Measurements from ENCODE around the gene NFATC2. TPM values are rescaled to one million over a fixed set of nuclear protein-coding genes. Genes with fewer than 3 reads are reported as not detected.

Gene NFATC2
- polyA plus RNA-seq, 1 of the 3 experiments (the other 2 are of a cell fraction), result 0.36 TPM

DNA sequence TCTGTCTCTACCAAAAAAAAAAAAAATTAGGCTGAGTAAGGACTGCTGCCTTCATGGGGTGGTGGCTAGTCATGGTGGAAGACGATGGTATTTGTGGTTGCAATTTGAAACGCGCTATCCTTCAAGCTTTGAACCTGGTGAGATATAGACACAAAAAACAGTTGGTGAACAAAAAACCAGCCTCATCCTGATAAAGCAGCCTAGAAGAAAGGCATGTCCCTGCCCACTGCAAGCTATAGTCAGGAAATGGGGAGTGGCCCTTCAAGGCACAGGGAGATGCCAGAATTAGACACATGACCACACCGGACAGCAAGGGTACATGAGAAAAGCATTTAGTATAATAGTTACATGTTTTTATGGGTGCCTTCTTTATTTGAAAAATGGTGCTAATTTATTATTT lies 193.6 kb downstream of the NFATC2 start:
- CTCF ChIA-PET, result interaction anchor here (0.8 to 2.8 kb wide), 4 partner anchors 24 to 367 kb away, joined by 3 to 12 read pairs (median 6); no protein-coding TSS in a partner anchor
- no peak overlapping the region; a peak in 1 of 4 replicates for H3K27ac ChIP-seq (ENCODE audit: low read depth in 2 of 2, low read length in 1 of 2)

GRCh38 chr20:51347831-51348230 lies 194.7 kb downstream of the NFATC2 start:
- Histone ChIP-seq H3K27ac (ENCODE audit: low read depth in 2 of 2, low read length in 1 of 2) (peak overlapping the region in 1 of 2 experiments; percentile 95; a peak in 1 of 4 replicates), H3K36me3 (replicated peaks in 1 of 2; ENCODE audit: control insufficient read depth in 1 of 2, insufficient read depth in 2 of 2, low read length in 1 of 2) (no peaks in the 10 kb centered on the region), H3K4me3 (ENCODE audit: low read depth in 2 of 2, low read length in 1 of 2) (no peak overlapping the region), H4K20me1 (ENCODE audit: insufficient read depth) (no peaks in the 10 kb centered on the region), H3K4me2 (no peak overlapping the region), H2AFZ (ENCODE audit: low read depth) (no peak overlapping the region), H3K9ac (no peak overlapping the region), H3K4me1 (ENCODE audit: control insufficient read depth in 1 of 2, insufficient read depth in 2 of 2, low read depth in 1 of 2, low read length in 1 of 2) (peaks cover 4 to 19% of the 10 kb centered on the region in 2 experiments; a peak in 3 of 4 replicates), H3K27me3 (ENCODE audit: insufficient read depth) (no peaks in the 10 kb centered on the region), H3K79me2 (ENCODE audit: insufficient read depth) (no peaks in the 10 kb centered on the region), H3F3A (replicated peaks; ENCODE audit: insufficient read depth) (peaks cover 33% of the 10 kb centered on the region), H3K9me2 (no peaks in the 10 kb centered on the region), H3K9me3 (no peaks in the 10 kb centered on the region)
- ChIA-PET CTCF (interaction anchor here (1.4 to 2.2 kb wide), 2 partner anchors 247 to 366 kb away, joined by 4 to 7 read pairs; no protein-coding TSS in a partner anchor), POLR2A (no interaction called here)
- WGBS (ENCODE audit: low lambda C conversion rate), result 71% methylated on average over 1 of the region's 1 CpG
- TF ChIP-seq YY1 (IDR thresholded peaks at IDR 0.05; ENCODE audit: low read depth), result no peak
- TF ChIP-seq, protein P1, sequence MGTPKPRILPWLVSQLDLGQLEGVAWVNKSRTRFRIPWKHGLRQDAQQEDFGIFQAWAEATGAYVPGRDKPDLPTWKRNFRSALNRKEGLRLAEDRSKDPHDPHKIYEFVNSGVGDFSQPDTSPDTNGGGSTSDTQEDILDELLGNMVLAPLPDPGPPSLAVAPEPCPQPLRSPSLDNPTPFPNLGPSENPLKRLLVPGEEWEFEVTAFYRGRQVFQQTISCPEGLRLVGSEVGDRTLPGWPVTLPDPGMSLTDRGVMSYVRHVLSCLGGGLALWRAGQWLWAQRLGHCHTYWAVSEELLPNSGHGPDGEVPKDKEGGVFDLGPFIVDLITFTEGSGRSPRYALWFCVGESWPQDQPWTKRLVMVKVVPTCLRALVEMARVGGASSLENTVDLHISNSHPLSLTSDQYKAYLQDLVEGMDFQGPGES (IDR thresholded peaks at IDR 0.05; ENCODE audit: low read depth, low read length), result no peak
- no peak for TF ChIP-seq CTCF (IDR thresholded peaks at IDR 0.05)
- TF ChIP-seq FOXM1 (IDR thresholded peaks at IDR 0.05; ENCODE audit: low read depth), result no peak
- TF ChIP-seq REST (IDR thresholded peaks at IDR 0.05; ENCODE audit: low read depth, low read length), result no peak
- no peak for TF ChIP-seq ELF1 (IDR thresholded peaks at IDR 0.05)
- TF ChIP-seq, protein P2, sequence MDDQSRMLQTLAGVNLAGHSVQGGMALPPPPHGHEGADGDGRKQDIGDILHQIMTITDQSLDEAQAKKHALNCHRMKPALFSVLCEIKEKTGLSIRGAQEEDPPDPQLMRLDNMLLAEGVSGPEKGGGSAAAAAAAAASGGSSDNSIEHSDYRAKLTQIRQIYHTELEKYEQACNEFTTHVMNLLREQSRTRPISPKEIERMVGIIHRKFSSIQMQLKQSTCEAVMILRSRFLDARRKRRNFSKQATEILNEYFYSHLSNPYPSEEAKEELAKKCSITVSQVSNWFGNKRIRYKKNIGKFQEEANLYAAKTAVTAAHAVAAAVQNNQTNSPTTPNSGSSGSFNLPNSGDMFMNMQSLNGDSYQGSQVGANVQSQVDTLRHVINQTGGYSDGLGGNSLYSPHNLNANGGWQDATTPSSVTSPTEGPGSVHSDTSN (IDR thresholded peaks at IDR 0.05), result no peak
- TF ChIP-seq JUND (IDR thresholded peaks at IDR 0.05), result no peak
- TF ChIP-seq EZH2phosphoT487 (IDR thresholded peaks at IDR 0.05; ENCODE audit: borderline replicate concordance, low read depth), result no peak
- no peak for TF ChIP-seq FOSL2 (IDR thresholded peaks at IDR 0.05; ENCODE audit: borderline replicate concordance, low read depth)
- TF ChIP-seq GATA2 (CRISPR knock-in tag; IDR thresholded peaks at IDR 0.05), result no peak
- no peak for TF ChIP-seq RFX5 (IDR thresholded peaks at IDR 0.05; ENCODE audit: low read length)
- TF ChIP-seq RXRA (IDR thresholded peaks at IDR 0.05; ENCODE audit: borderline replicate concordance, low read depth), result no peak
- TF ChIP-seq FOXJ3 (CRISPR knock-in tag; IDR thresholded peaks at IDR 0.05), result no peak
- no peak for TF ChIP-seq NFIC (IDR thresholded peaks at IDR 0.05; ENCODE audit: borderline replicate concordance)
- no peak for TF ChIP-seq SMC3 (IDR thresholded peaks at IDR 0.05; ENCODE audit: low read depth, low read length)
- TF ChIP-seq MAX (IDR thresholded peaks at IDR 0.05; ENCODE audit: low read depth), result no peak
- no peak for TF ChIP-seq RCOR1 (IDR thresholded peaks at IDR 0.05; ENCODE audit: low read length)
- no peak for TF ChIP-seq MXI1 (IDR thresholded peaks at IDR 0.05; ENCODE audit: low read depth, low read length)
- no peak for DNase-seq

More for the DNA sequence above, 193.6 kb downstream of the NFATC2 start:
- POLR2A ChIA-PET, result no interaction called here
- no peaks in the 10 kb centered on the region for H3K9me3 ChIP-seq
- H3F3A ChIP-seq (replicated peaks; ENCODE audit: insufficient read depth), result peaks cover 33% of the 10 kb centered on the region
- H3K36me3 ChIP-seq (replicated peaks in 1 of 2; ENCODE audit: control insufficient read depth in 1 of 2, insufficient read depth in 2 of 2, low read length in 1 of 2), result no peaks in the 10 kb centered on the region
- H3K4me3 ChIP-seq (ENCODE audit: low read depth in 2 of 2, low read length in 1 of 2), result no peak overlapping the region
- H3K4me2 ChIP-seq, result no peak overlapping the region
- no peaks in the 10 kb centered on the region for H3K79me2 ChIP-seq (ENCODE audit: insufficient read depth)
- no peaks in the 10 kb centered on the region for H4K20me1 ChIP-seq (ENCODE audit: insufficient read depth)
- H3K27me3 ChIP-seq (ENCODE audit: insufficient read depth), result no peaks in the 10 kb centered on the region
- TF ChIP-seq SMC3 (IDR thresholded peaks at IDR 0.05; ENCODE audit: low read depth, low read length), result no peak
- no peaks in the 10 kb centered on the region for H3K9me2 ChIP-seq
- WGBS (ENCODE audit: low lambda C conversion rate), result 87% methylated on average over 4 of the region's 4 CpGs
- H3K4me1 ChIP-seq (ENCODE audit: control insufficient read depth in 1 of 2, insufficient read depth in 2 of 2, low read depth in 1 of 2, low read length in 1 of 2), result peaks cover 4 to 19% of the 10 kb centered on the region in 2 experiments; a peak in 3 of 4 replicates
- no peak overlapping the region for H3K9ac ChIP-seq
- no peak for DNase-seq
- no peak overlapping the region for H2AFZ ChIP-seq (ENCODE audit: low read depth)
